ENCODE measurements around the gene TRPM2. TPM values are rescaled to one million over a fixed set of nuclear protein-coding genes. Genes with fewer than 3 reads are reported as not detected.
A peak's percentile ranks its signal among the peaks of the same experiment; 100 is the strongest.

The TRPM2 gene
- total and polyA plus RNA-seq, 2 of the 8 experiments (the other 6 are each of a cell fraction or from before 2014, with no cell fraction given) = 0.27 to 0.28 TPM

DNA sequence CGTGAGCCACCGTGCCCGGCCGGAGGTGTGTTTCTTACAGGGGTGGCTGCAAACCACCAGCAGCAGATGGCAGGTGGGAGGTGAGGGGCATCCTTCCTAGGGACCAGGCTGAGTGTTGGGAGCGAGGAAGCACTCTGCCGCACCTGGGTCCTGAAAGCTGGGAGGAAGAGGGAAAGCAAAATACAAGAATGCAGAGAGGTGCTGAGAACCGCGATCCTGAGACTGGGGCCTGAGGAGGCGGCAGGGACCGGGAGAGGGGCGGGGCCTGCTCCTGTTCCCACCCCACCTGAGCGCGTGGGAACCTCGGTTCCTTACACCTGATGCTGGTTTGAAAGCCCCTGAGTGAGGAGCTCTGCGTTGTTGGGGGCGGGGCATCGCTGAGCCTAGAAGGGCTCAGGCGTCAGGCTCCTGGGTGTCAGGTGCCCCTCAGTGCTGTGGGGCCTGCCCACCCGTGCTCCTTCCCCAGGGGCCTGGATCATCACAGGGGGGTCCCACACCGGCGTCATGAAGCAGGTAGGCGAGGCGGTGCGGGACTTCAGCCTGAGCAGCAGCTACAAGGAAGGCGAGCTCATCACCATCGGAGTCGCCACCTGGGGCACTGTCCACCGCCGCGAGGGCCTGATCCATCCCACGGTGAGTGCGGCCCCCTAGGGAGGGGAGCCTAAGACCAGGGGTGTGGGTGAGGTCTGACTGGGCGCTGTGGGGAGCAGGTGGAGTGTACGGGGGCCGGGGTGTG lies 15.5 kb downstream of the TRPM2 start:
- H4K8ac ChIP-seq (ENCODE audit: extremely low read depth, insufficient read depth, low read length) = peak overlapping the region; percentile 57
- H3K27ac ChIP-seq (ENCODE audit: low read depth, low read length) = no peak overlapping the region
- H2BK20ac ChIP-seq (ENCODE audit: low read length) = no peak overlapping the region
- H2BK5ac ChIP-seq (ENCODE audit: low read depth, low read length) = no peak overlapping the region
- TF ChIP-seq CHD2 (IDR thresholded peaks at IDR 0.05; ENCODE audit: low read length) = no peak
- TF ChIP-seq CHD1 (IDR thresholded peaks at IDR 0.05; ENCODE audit: low read depth, low read length) = no peak
- TF ChIP-seq NANOG (IDR thresholded peaks at IDR 0.05; ENCODE audit: insufficient read depth, low read depth, low read length, poor library complexity, severe bottlenecking) = no peak
- TF ChIP-seq MAFK (IDR thresholded peaks at IDR 0.05; ENCODE audit: low read depth, low read length) = no peak
- TF ChIP-seq SP2 (IDR thresholded peaks at IDR 0.05; ENCODE audit: low read length) = no peak
- TF ChIP-seq, protein P1, sequence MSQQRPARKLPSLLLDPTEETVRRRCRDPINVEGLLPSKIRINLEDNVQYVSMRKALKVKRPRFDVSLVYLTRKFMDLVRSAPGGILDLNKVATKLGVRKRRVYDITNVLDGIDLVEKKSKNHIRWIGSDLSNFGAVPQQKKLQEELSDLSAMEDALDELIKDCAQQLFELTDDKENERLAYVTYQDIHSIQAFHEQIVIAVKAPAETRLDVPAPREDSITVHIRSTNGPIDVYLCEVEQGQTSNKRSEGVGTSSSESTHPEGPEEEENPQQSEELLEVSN (IDR thresholded peaks at IDR 0.05) = peak; percentile 32; the same call in 1 of the 2 replicates
- no peak for TF ChIP-seq CBX5 (IDR thresholded peaks at IDR 0.05; ENCODE audit: low read depth, low read length)
- TF ChIP-seq POLR2A (IDR thresholded peaks at IDR 0.05; ENCODE audit: control extremely low read depth in 1 of 2, low read depth in 2 of 2, low read length in 2 of 2) = no peak
- TF ChIP-seq, protein P2, sequence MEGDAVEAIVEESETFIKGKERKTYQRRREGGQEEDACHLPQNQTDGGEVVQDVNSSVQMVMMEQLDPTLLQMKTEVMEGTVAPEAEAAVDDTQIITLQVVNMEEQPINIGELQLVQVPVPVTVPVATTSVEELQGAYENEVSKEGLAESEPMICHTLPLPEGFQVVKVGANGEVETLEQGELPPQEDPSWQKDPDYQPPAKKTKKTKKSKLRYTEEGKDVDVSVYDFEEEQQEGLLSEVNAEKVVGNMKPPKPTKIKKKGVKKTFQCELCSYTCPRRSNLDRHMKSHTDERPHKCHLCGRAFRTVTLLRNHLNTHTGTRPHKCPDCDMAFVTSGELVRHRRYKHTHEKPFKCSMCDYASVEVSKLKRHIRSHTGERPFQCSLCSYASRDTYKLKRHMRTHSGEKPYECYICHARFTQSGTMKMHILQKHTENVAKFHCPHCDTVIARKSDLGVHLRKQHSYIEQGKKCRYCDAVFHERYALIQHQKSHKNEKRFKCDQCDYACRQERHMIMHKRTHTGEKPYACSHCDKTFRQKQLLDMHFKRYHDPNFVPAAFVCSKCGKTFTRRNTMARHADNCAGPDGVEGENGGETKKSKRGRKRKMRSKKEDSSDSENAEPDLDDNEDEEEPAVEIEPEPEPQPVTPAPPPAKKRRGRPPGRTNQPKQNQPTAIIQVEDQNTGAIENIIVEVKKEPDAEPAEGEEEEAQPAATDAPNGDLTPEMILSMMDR (IDR thresholded peaks at IDR 0.05; ENCODE audit: control extremely low read depth in 1 of 3, insufficient read depth in 1 of 3, low read depth in 1 of 3, low read length in 3 of 3) = peak; percentile 14 to 17 (median 16); a peak in 2 of 4 replicates
- no peak overlapping the region; a peak in 1 of 7 replicates for H3K9ac ChIP-seq (replicated peaks in 1 of 4; ENCODE audit: extremely low read depth in 1 of 4, low read depth in 3 of 4, low read length in 3 of 4)
- peak overlapping the region; percentile 39; the same call in 1 of the 2 replicates for H2BK12ac ChIP-seq (ENCODE audit: low read depth, low read length)
- peaks cover 0 to 20% (median 15%) of the 10 kb centered on the region in 4 experiments; a peak in 6 of 7 replicates for H3K27me3 ChIP-seq (replicated peaks in 1 of 4; ENCODE audit: control insufficient read depth in 3 of 4, extremely low read depth in 1 of 4, insufficient read depth in 3 of 4, low read length in 3 of 4)
- no peak overlapping the region for H2AFZ ChIP-seq (ENCODE audit: low read length)
- DNase-seq (ENCODE audit: low read depth in 1 of 2, low spot score in 2 of 2) (peak in 1 of 2 experiments; percentile 72), FAIRE-seq (no peak)
- no peaks in the 10 kb centered on the region for H4K20me1 ChIP-seq (replicated peaks in 1 of 2; ENCODE audit: control insufficient read depth in 1 of 2, insufficient read depth in 2 of 2, low read length in 2 of 2)
- peak overlapping the region; percentile 38 to 67 for H3K4me2 ChIP-seq (ENCODE audit: insufficient read depth in 1 of 2, low read depth in 2 of 2, low read length in 2 of 2)
- H3K23me2 ChIP-seq (ENCODE audit: low read depth, low read length) = peaks cover 3% of the 10 kb centered on the region; the same call in 1 of the 2 replicates
- no peaks in the 10 kb centered on the region for H3K79me2 ChIP-seq (ENCODE audit: control insufficient read depth in 1 of 2, insufficient read depth in 2 of 2, low read length in 2 of 2)
- WGBS, 2 experiments (ENCODE audit: extremely low coverage in 1 of 2, insufficient coverage in 1 of 2, insufficient read length in 1 of 2, insufficient replicate concordance in 2 of 2, low coverage in 1 of 2, low lambda C conversion rate in 2 of 2, missing lambda C conversion rate in 1 of 2) = 34% methylated on average over 24 of the region's 35 CpGs; no CpG with 5 or more reads in 1 of the 2 experiments
- CTCF ChIA-PET (ENCODE audit: partially characterized antibody) = interaction anchor here (0.8 to 2.1 kb wide), 10 partner anchors 8 to 121 kb away, joined by 3 to 15 read pairs (median 4); no protein-coding TSS in a partner anchor
- H3K14ac ChIP-seq (ENCODE audit: insufficient read length) = no peak overlapping the region
- H4K91ac ChIP-seq (replicated peaks; ENCODE audit: insufficient read length, low read length) = no peak overlapping the region
- H3K9me3 ChIP-seq (ENCODE audit: insufficient read depth in 2 of 2, low read depth in 1 of 2, low read length in 1 of 2) = no peaks in the 10 kb centered on the region; a peak in 1 of 4 replicates
- no peak overlapping the region for H3K56ac ChIP-seq (replicated peaks; ENCODE audit: insufficient read length, low read depth, low read length)
- peaks cover 0 to 12% (median 7%) of the 10 kb centered on the region in 4 experiments; a peak in 6 of 7 replicates for H3K4me1 ChIP-seq (replicated peaks in 1 of 4; ENCODE audit: control insufficient read depth in 3 of 4, insufficient read depth in 4 of 4, low read length in 3 of 4)
- no peak overlapping the region; the same call in none of the 2 replicates for H3K18ac ChIP-seq (ENCODE audit: extremely low read depth, low read length)
- no peaks in the 10 kb centered on the region for H3K36me3 ChIP-seq (ENCODE audit: control insufficient read depth in 2 of 4, insufficient read depth in 4 of 4, low read length in 3 of 4)
- no peak overlapping the region for H4K5ac ChIP-seq (ENCODE audit: insufficient read length, low read depth, low read length)
- no peak overlapping the region for H2BK120ac ChIP-seq (replicated peaks; ENCODE audit: low read depth, low read length)
- H3K4ac ChIP-seq (replicated peaks; ENCODE audit: insufficient read length, low read depth, low read length) = no peak overlapping the region
- no peak overlapping the region for H2BK15ac ChIP-seq (ENCODE audit: low read length)
- H3K79me1 ChIP-seq (ENCODE audit: low read depth, low read length) = no peaks in the 10 kb centered on the region
- no peak overlapping the region for H3K23ac ChIP-seq (ENCODE audit: insufficient read length)
- POLR2A ChIA-PET (ENCODE audit: partially characterized antibody) = no interaction called here
- no peak overlapping the region for H2AK5ac ChIP-seq (ENCODE audit: low read depth, low read length)
- peak overlapping the region in 1 of 4 experiments; percentile 46; a peak in 2 of 8 replicates for H3K4me3 ChIP-seq (ENCODE audit: extremely low read depth in 1 of 4, insufficient read depth in 2 of 4, low read depth in 3 of 4, low read length in 4 of 4)

All from H1 (cell line).